ENCODE results near the gene TNS3.

- TF ChIP-seq CTCF (IDR thresholded peaks at IDR 0.05) = no peak
- no peak for TF ChIP-seq EZH2 (IDR thresholded peaks at IDR 0.05; ENCODE audit: borderline replicate concordance, insufficient read depth, low read depth, low read length, poor library complexity, severe bottlenecking)
Measured at GRCh38 chr7:47318395-47319182, 263.3 kb downstream of the TNS3 start.

All from B cell (primary cell).